Mesenchymal stem cell (in vitro differentiated cells and primary cell): ENCODE results near the gene DMD.

Experiments
- DNase-seq: peaks from one replicate; pipeline ENCODE4 v3.0.0-alpha.2; 2013
- H2AFZ ChIP-seq: one replicate; pipeline ENCODE4 v1.6.1; 2013; ENCODE audit warnings: low read depth, mild to moderate bottlenecking, control low read depth, inconsistent platforms, low read length, moderate library complexity
- H2AK5ac ChIP-seq: 2 replicates; pipeline ENCODE4 v1.6.1; 2013; ENCODE audit warnings: low read length, moderate library complexity, mild to moderate bottlenecking, inconsistent platforms; ENCODE audit not compliant: severe bottlenecking
- H2BK120ac ChIP-seq: one replicate; pipeline ENCODE4 v1.6.1; 2013; ENCODE audit warnings: low read depth, mild to moderate bottlenecking, inconsistent platforms, low read length, moderate library complexity
- H2BK12ac ChIP-seq, 2 experiments: one replicate each; pipeline ENCODE4 v1.6.1; 2013; ENCODE audit warnings: inconsistent platforms in 2 of 2, low read length in 2 of 2, mild to moderate bottlenecking in 2 of 2, moderate library complexity in 2 of 2, control low read depth in 1 of 2
- H2BK15ac ChIP-seq: one replicate; pipeline ENCODE4 v1.6.1; 2013; ENCODE audit warnings: mild to moderate bottlenecking, low read depth, inconsistent platforms; ENCODE audit not compliant: poor library complexity, severe bottlenecking
- H2BK5ac ChIP-seq: 2 replicates; pipeline ENCODE4 v1.6.1; 2013; ENCODE audit warnings: low read depth, mild to moderate bottlenecking, low read length, control low read depth, inconsistent platforms; ENCODE audit not compliant: poor library complexity, severe bottlenecking
- H3K14ac ChIP-seq, 2 experiments: one replicate each; pipeline ENCODE4 v1.6.1; 2013; ENCODE audit warnings: inconsistent platforms in 2 of 2, low read length in 2 of 2, control low read depth in 1 of 2, mild to moderate bottlenecking in 1 of 2, moderate library complexity in 1 of 2
- H3K18ac ChIP-seq, 2 experiments: one replicate each; pipeline ENCODE4 v1.6.1; 2013; ENCODE audit warnings: inconsistent platforms in 2 of 2, low read length in 2 of 2, control low read depth in 1 of 2, low read depth in 1 of 2, mild to moderate bottlenecking in 1 of 2
- H3K23ac ChIP-seq, 2 experiments: one replicate each; pipeline ENCODE4 v1.6.1; 2013; ENCODE audit warnings: inconsistent platforms in 2 of 2, low read length in 2 of 2, mild to moderate bottlenecking in 2 of 2, moderate library complexity in 2 of 2, control low read depth in 1 of 2
- H3K27ac ChIP-seq: 2 replicates; pipeline ENCODE4 v1.5.1; 2013; ENCODE audit warnings: mild to moderate bottlenecking, moderate library complexity, low read length, control low read depth, inconsistent platforms; ENCODE audit not compliant: poor library complexity, severe bottlenecking
- H3K27me3 ChIP-seq, 2 experiments: 2 replicates each; pipeline versions ENCODE4 v1.6.1 to v1.7.0; 2013; ENCODE audit warnings: low read length in 2 of 2, mild to moderate bottlenecking in 2 of 2, moderate library complexity in 2 of 2, control low read depth in 1 of 2, inconsistent platforms in 1 of 2; ENCODE audit not compliant: control insufficient read depth in 1 of 2, insufficient read depth in 1 of 2
- H3K36me3 ChIP-seq, 2 experiments: 2 replicates each; pipeline versions ENCODE4 v1.6.1 to v1.7.0; 2013; ENCODE audit warnings: low read length in 2 of 2, control low read depth in 1 of 2, inconsistent platforms in 1 of 2, low read depth in 1 of 2, mild to moderate bottlenecking in 1 of 2; ENCODE audit not compliant: insufficient read depth in 2 of 2, control insufficient read depth in 1 of 2
- H3K4ac ChIP-seq, 2 experiments: one replicate each; pipeline ENCODE4 v1.6.1; 2013; ENCODE audit warnings: inconsistent platforms in 2 of 2, low read length in 2 of 2, mild to moderate bottlenecking in 2 of 2, moderate library complexity in 2 of 2, control low read depth in 1 of 2, low read depth in 1 of 2
- H3K4me1 ChIP-seq: 2 replicates; pipeline ENCODE4 v1.6.1; 2013; ENCODE audit warnings: low read depth, low read length, control low read depth; ENCODE audit not compliant: control insufficient read depth, insufficient read depth
- H3K4me2 ChIP-seq: 2 replicates; pipeline ENCODE4 v1.6.1; 2013; ENCODE audit warnings: low read length, mild to moderate bottlenecking, inconsistent platforms; ENCODE audit not compliant: poor library complexity, severe bottlenecking
- H3K4me3 ChIP-seq, 2 experiments: 2 replicates each; pipeline versions ENCODE4 v1.5.1 to v1.7.0; 2013; ENCODE audit warnings: low read length in 2 of 2, mild to moderate bottlenecking in 2 of 2, control low read depth in 1 of 2, low read depth in 1 of 2; ENCODE audit not compliant: insufficient read depth in 1 of 2
- H3K79me1 ChIP-seq: replicated peaks from 2 replicates; pipeline ENCODE4 v1.6.1; 2013; ENCODE audit warnings: mild to moderate bottlenecking, control low read depth, low read length, inconsistent platforms; ENCODE audit not compliant: poor library complexity, severe bottlenecking
- H3K9ac ChIP-seq: 2 replicates; pipeline ENCODE4 v1.7.0; 2013; ENCODE audit warnings: mild to moderate bottlenecking, low read length, moderate library complexity
- H3K9me3 ChIP-seq: 2 replicates; pipeline ENCODE4 v1.7.0; 2013; ENCODE audit warnings: mild to moderate bottlenecking, low read length; ENCODE audit not compliant: control insufficient read depth
- H4K8ac ChIP-seq: one replicate; pipeline ENCODE4 v1.6.1; 2013; ENCODE audit warnings: inconsistent platforms, mild to moderate bottlenecking, low read length, moderate library complexity
- H4K91ac ChIP-seq: one replicate; pipeline ENCODE4 v1.6.1; 2013; ENCODE audit warnings: mild to moderate bottlenecking, low read length, inconsistent platforms
- WGBS: methylation state at CpG from one replicate; pipeline ENCODE4 v1.1.7; 2013; ENCODE audit warnings: mixed read lengths; 5-methylcytosine and 5-hydroxymethylcytosine counted together

The DMD gene

DNA sequence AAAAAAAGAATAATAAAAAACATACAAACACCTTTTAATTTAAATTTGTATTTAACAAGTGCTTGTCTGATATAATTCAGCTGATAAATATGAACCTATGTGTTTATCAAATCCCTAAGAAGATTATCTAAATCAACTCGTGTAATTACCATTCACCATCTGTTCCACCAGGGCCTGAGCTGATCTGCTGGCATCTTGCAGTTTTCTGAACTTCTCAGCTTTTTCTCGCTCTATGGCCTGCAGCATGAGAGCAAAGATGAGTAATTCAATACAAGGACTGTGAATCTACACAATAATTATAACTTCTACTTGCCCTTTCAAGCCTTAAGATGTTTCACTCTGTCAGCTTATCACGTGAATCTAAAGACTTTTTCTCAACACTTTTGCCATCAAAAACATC lies 709.7 kb downstream of the DMD start:
- Histone ChIP-seq H3K4ac (no peak overlapping the region), H2BK120ac (no peak overlapping the region), H3K18ac (no peak overlapping the region), H3K4me1 (no peaks in the 10 kb centered on the region), H2BK12ac (no peak overlapping the region), H2BK5ac (no peak overlapping the region), H3K23ac (no peak overlapping the region), H3K79me1 (no peaks in the 10 kb centered on the region), H3K27ac (no peak overlapping the region), H4K91ac (no peak overlapping the region), H3K36me3 (no peaks in the 10 kb centered on the region), H3K4me2 (no peak overlapping the region), H3K9me3 (no peaks in the 10 kb centered on the region), H3K14ac (no peak overlapping the region), H2AFZ (no peak overlapping the region), H2AK5ac (no peak overlapping the region), H2BK15ac (no peak overlapping the region), H3K27me3 (no peaks in the 10 kb centered on the region), H3K9ac (no peak overlapping the region), H3K4me3 (no peak overlapping the region), H4K8ac (no peak overlapping the region)
- WGBS: 61% methylated on average over 3 of the region's 3 CpGs
- no peak for DNase-seq

- no peaks in the 10 kb centered on the region for H3K27me3 ChIP-seq
- H3K4me3 ChIP-seq: no peak overlapping the region
- H3K9ac ChIP-seq: no peak overlapping the region
- H3K79me1 ChIP-seq: no peaks in the 10 kb centered on the region
- no peak overlapping the region for H2AK5ac ChIP-seq
- no peak overlapping the region for H3K27ac ChIP-seq
- no peak overlapping the region for H3K4me2 ChIP-seq
- no peak overlapping the region for H2BK5ac ChIP-seq
- no peaks in the 10 kb centered on the region for H3K9me3 ChIP-seq
- no peak overlapping the region for H3K4ac ChIP-seq
- no peak overlapping the region for H4K91ac ChIP-seq
- no peak overlapping the region for H2BK15ac ChIP-seq
- no peak overlapping the region for H3K23ac ChIP-seq
- H3K36me3 ChIP-seq: no peaks in the 10 kb centered on the region
- H3K4me1 ChIP-seq: no peaks in the 10 kb centered on the region
- WGBS: 96% methylated on average over 6 of the region's 6 CpGs
- no peak overlapping the region for H3K14ac ChIP-seq
- no peak overlapping the region for H4K8ac ChIP-seq
- no peak overlapping the region for H3K18ac ChIP-seq
- H2BK12ac ChIP-seq: no peak overlapping the region
- DNase-seq: no peak
- no peak overlapping the region for H2BK120ac ChIP-seq
- no peak overlapping the region for H2AFZ ChIP-seq
Measured at GRCh38 chrX:32496671-32497070, 714.7 kb downstream of the DMD start.

DNA sequence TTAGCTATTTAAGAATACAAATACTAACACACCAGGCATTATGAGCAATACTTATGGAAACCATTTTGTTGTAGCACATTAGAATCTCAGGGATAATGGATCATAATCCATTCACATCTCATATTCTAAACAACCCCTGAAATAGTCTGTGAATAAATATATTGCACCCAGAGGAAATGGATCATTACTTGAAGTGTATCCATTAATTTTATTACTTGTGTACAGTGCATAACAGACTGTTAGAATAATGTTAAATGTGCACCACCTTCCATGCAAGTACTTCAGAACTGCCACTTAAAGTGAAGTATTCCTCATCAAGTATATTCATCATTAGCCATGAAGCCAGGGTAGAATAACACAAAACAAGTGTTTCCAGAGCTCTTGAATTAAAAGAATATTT lies 715.5 kb downstream of the DMD start:
- Histone ChIP-seq H2BK5ac (no peak overlapping the region), H2BK12ac (no peak overlapping the region), H3K4ac (no peak overlapping the region), H3K4me1 (no peaks in the 10 kb centered on the region), H3K4me3 (no peak overlapping the region), H3K18ac (no peak overlapping the region), H3K9me3 (no peaks in the 10 kb centered on the region), H3K27me3 (no peaks in the 10 kb centered on the region), H2BK15ac (no peak overlapping the region), H3K4me2 (no peak overlapping the region), H2AFZ (no peak overlapping the region), H3K14ac (no peak overlapping the region), H2AK5ac (no peak overlapping the region), H3K9ac (no peak overlapping the region), H3K36me3 (no peaks in the 10 kb centered on the region), H4K91ac (no peak overlapping the region), H3K79me1 (no peaks in the 10 kb centered on the region), H3K23ac (no peak overlapping the region), H2BK120ac (no peak overlapping the region), H4K8ac (no peak overlapping the region), H3K27ac (no peak overlapping the region)
- DNase-seq: no peak

- H2BK12ac ChIP-seq: no peak overlapping the region
- H2BK120ac ChIP-seq: no peak overlapping the region
- H2AK5ac ChIP-seq: no peak overlapping the region
- no peak for DNase-seq
- H3K4me2 ChIP-seq: no peak overlapping the region
- no peaks in the 10 kb centered on the region for H3K9me3 ChIP-seq
- no peak overlapping the region for H3K23ac ChIP-seq
- H4K91ac ChIP-seq: no peak overlapping the region
- H3K27me3 ChIP-seq: no peaks in the 10 kb centered on the region
- no peak overlapping the region for H3K4me3 ChIP-seq
- no peaks in the 10 kb centered on the region for H3K4me1 ChIP-seq
- WGBS: 100% methylated on average over 1 of the region's 3 CpGs
- no peak overlapping the region for H3K4ac ChIP-seq
- H3K18ac ChIP-seq: no peak overlapping the region
- no peaks in the 10 kb centered on the region for H3K36me3 ChIP-seq
- no peak overlapping the region for H3K27ac ChIP-seq
- no peak overlapping the region for H2BK15ac ChIP-seq
- no peaks in the 10 kb centered on the region for H3K79me1 ChIP-seq
- no peak overlapping the region for H4K8ac ChIP-seq
- no peak overlapping the region for H2AFZ ChIP-seq
- no peak overlapping the region for H3K9ac ChIP-seq
- no peak overlapping the region for H2BK5ac ChIP-seq
- no peak overlapping the region for H3K14ac ChIP-seq
Measured at GRCh38 chrX:32489125-32489524, 722.2 kb downstream of the DMD start.
